Neural cell (in vitro differentiated cells): ENCODE results near the gene APBB2.

ENCODE experiments used
- CTCF ChIP-seq: fragments of 450-650 bp; IDR thresholded peaks from 2 replicates; pipeline ENCODE4 v1.5.1; 2014; ENCODE audit warnings: antibody characterized with exemption, mild to moderate bottlenecking, moderate library complexity; ENCODE audit not compliant: poor library complexity, severe bottlenecking
- EP300 ChIP-seq: fragments of 450-650 bp; conservative IDR thresholded peaks from 2 replicates; pipeline ENCODE4 v1.6.1; 2014; ENCODE audit warnings: antibody characterized with exemption, mild to moderate bottlenecking, moderate library complexity; ENCODE audit not compliant: poor library complexity, severe bottlenecking
- EZH2 ChIP-seq: fragments of 200-600, 300-800 bp; shearing (Covaris generic), sonication (generic); IDR thresholded peaks from 2 replicates; pipeline ENCODE4 v1.6.1; 2014; ENCODE audit warnings: antibody characterized with exemption, low read length, borderline replicate concordance, mild to moderate bottlenecking; ENCODE audit not compliant: insufficient read depth, poor library complexity, severe bottlenecking
- POLR2AphosphoS5 ChIP-seq: IDR thresholded peaks from 2 replicates; pipeline ENCODE4 v1.6.1; 2012
- RAD21 ChIP-seq: fragments of 450-650 bp; conservative IDR thresholded peaks from 2 replicates; pipeline ENCODE4 v1.6.1; 2014; ENCODE audit warnings: antibody characterized with exemption, mild to moderate bottlenecking, moderate library complexity
- SMC3 ChIP-seq: fragments of 450-650 bp; conservative IDR thresholded peaks from 2 replicates; pipeline ENCODE4 v1.6.1; 2014; ENCODE audit warnings: antibody characterized with exemption, mild to moderate bottlenecking, moderate library complexity; ENCODE audit not compliant: poor library complexity
- TAF1 ChIP-seq: IDR thresholded peaks from 2 replicates; pipeline ENCODE4 v1.6.1; 2012; ENCODE audit warnings: low read depth

- TF ChIP-seq SMC3 (no peak), CTCF (no peak), EZH2 (no peak), EP300 (no peak), POLR2AphosphoS5 (no peak), TAF1 (no peak), RAD21 (no peak)
These were observed 363.8 kb downstream of the APBB2 start for GRCh38 chr4:40850496-40850895.
